SH-SY5Y (cell line): ENCODE measurements around the gene DHX34.

Experiments used
- GATA2 ChIP-seq: IDR thresholded peaks from 2 replicates; pipeline ENCODE4 v1.6.1; 2011; ENCODE audit warnings: mild to moderate bottlenecking, low read depth, low read length
- GATA3 ChIP-seq: IDR thresholded peaks from 2 replicates; pipeline ENCODE4 v1.6.1; 2011; ENCODE audit warnings: low read depth, mild to moderate bottlenecking, low read length, moderate library complexity

The DHX34 gene

GRCh38 chr19:47417107-47417745 is 68.1 kb downstream of the DHX34 start:
- TF ChIP-seq GATA2 (no peak), GATA3 (no peak)

GRCh38 chr19:47417746-47418691 is 68.9 kb downstream of the DHX34 start:
- TF ChIP-seq GATA2 (no peak), GATA3 (no peak)

- TF ChIP-seq GATA2 (no peak), GATA3 (no peak)
Measured at GRCh38 chr19:47418692-47419029, 69.5 kb downstream of the DHX34 start.

- no peak for TF ChIP-seq GATA3
- no peak for TF ChIP-seq GATA2
Measured at GRCh38 chr19:47419030-47419783, 70.1 kb downstream of the DHX34 start, which contains the start of gene MEIS3. TSS of gene MEIS3 (minus strand) at chr19:47419527. CDS start at chr19:47419081, 446 bp downstream.

- TF ChIP-seq GATA2 = no peak
Measured at GRCh38 chr19:47419789-47420188, 70.7 kb downstream of the DHX34 start.

- TF ChIP-seq GATA2 = no peak
Measured at GRCh38 chr19:47421244-47421786, 72.2 kb downstream of the DHX34 start.

- no peak for TF ChIP-seq GATA2
- TF ChIP-seq GATA3 = no peak
Measured at GRCh38 chr19:47421844-47422395, 72.8 kb downstream of the DHX34 start.

GRCh38 chr19:47422417-47423163 is 73.5 kb downstream of the DHX34 start:
- TF ChIP-seq GATA2 (no peak), GATA3 (no peak)

- no peak for TF ChIP-seq GATA3
- TF ChIP-seq GATA2 = no peak
Measured at GRCh38 chr19:47423203-47423882, 74.2 kb downstream of the DHX34 start.

- TF ChIP-seq GATA3 (no peak), GATA2 (no peak)
Measured at GRCh38 chr19:47427241-47428176, 78.4 kb downstream of the DHX34 start.

- TF ChIP-seq GATA3 (no peak), GATA2 (no peak)
Measured at GRCh38 chr19:47428177-47428894, 79.2 kb downstream of the DHX34 start.
